ENCODE results near the gene MYBL2.

GRCh38 chr20:43755851-43756250, 88.9 kb downstream of the MYBL2 start:
- TF ChIP-seq POLR2A (IDR thresholded peaks at IDR 0.05; ENCODE audit: low read depth, low read length) (no peak), SPI1 (IDR thresholded peaks at IDR 0.05; ENCODE audit: low read depth, low read length) (no peak), POLR2AphosphoS5 (IDR thresholded peaks at IDR 0.05; ENCODE audit: low read depth, low read length) (no peak), PAX5 (IDR thresholded peaks at IDR 0.05; ENCODE audit: insufficient read depth, low read length, severe bottlenecking) (no peak)

Measured in GM12891 (cell line).